GM21515 (cell line): ENCODE data around the gene NDUFS7.

Source experiments
- ATAC-seq: cut with Tn5 transposase; IDR thresholded peaks from one replicate; pipeline ENCODE4 v1.9.1; 2021; ENCODE audit not compliant: unreplicated experiment

The NDUFS7 gene

DNA sequence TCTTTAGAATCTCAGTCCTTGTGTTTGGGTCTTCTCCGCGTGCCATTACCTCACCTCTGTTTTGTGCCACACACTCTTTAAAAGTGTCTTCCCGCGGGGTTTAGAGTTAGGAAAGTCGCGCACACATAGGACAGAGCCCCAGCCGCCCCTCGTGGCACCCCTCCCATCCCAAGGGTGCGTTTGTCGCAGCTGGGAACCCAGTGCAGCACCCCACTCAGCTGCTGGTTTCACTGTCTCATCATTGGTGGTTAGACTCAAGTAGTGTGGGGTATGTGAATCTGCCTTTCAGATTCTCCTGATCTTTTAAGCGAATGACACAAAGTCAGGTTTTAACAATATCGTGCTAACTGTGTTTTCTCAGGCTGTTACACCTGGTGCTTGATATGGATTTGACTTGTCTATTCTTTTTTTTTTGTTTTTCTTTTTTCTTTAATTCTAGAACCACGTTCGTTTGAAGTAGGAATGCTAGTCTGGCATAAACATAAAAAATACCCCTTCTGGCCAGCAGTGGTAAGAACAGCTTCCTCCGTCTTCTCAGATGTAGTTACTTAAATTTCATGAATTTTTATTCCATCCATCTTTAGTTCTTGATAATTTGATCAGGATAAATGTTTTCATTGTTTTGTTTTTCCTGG, 19.5 kb upstream of the NDUFS7 start:
- no peak for ATAC-seq

- ATAC-seq: no peak
Measured at GRCh38 chr19:1365319-1366269, 18.1 kb upstream of the NDUFS7 start.

DNA sequence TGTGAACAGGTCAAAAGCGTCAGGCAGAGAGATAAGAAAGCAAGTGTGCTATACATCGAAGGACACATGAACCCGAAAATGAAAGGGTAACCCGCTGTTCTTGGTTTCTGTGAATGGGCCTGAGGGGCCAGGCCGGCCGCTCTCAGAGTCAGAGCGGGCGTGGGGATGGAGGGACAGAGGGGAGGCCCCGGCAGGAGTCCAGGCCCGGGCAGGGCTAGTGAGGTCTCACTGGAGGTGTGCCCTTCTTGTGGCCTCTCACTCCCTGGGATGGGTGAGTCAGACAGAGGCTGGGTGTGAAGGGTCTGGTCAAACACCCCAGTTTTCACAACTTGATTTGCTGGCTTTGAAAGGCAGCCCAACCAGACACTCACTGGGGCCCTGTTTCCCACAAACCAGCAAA, 17.4 kb upstream of the NDUFS7 start:
- no peak for ATAC-seq

GRCh38 chr19:1366899-1367870, 16.5 kb upstream of the NDUFS7 start:
- ATAC-seq: no peak

GRCh38 chr19:1369214-1369805, 14.4 kb upstream of the NDUFS7 start:
- ATAC-seq: no peak

GRCh38 chr19:1370579-1371361, 12.9 kb upstream of the NDUFS7 start:
- ATAC-seq: no peak

DNA sequence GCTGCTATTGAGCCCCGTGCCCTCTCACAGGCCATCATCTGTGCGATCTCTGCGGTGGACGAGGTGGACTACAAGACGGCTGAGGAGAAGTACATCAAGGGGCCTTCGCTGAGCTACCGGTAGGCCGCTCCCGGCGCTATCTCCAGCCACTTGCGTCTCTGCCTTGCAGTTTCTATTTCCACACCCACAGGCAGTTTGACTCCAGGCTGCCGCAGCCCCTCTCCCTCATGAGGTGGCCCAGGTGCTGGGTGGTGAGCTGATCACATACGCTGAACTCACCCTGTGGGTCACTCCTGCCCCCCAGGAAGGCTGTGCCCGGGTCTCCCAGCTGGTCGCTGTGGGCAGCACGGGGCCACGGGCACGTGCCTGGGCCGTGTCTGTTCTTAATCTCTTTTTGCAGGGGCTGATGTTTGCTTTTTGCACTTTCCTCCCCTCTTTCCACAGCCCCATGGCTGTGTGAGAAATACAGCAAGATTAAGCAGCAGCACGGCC, 10.6 kb upstream of the NDUFS7 start:
- no peak for ATAC-seq

DNA sequence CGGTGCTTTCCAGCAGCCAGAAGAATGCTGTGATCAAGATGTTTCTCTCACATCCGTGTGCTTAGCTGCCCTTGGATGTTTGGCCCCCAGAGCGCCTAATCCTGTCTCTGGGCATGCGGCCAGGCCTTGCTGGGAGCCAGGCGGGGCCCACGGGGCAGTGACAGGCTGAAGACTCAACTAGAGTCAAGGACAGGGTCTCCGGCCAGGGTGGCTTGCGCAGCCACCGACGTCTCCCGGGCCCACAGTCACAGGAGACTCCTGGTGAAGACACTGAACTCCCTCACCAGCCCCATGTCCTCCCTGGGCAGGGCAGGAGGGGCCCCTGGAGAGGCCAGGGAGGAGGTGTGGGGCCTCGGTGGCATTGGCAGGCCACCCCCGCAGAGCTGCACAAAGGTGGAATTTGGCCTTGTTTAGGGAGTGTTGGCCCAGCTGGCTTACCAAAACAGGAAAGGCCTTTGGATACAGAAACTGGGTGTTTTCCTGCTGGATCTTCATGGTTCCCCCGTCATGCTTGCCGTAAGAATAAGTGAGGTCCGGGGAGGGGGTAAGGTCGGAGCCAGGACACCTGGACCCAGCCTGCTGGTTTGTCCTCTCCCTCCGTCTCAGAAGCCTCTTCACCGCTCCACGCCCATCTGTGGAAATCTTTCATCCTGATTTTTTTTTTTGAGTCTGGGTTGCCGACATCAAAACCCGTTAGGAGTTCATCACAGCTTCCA, 10.0 kb upstream of the NDUFS7 start:
- no peak for ATAC-seq

GRCh38 chr19:1374250-1374577, 9.5 kb upstream of the NDUFS7 start:
- ATAC-seq: no peak

GRCh38 chr19:1376415-1376805, 7.3 kb upstream of the NDUFS7 start:
- ATAC-seq: no peak

GRCh38 chr19:1377176-1377964, 6.3 kb upstream of the NDUFS7 start:
- ATAC-seq: no peak

GRCh38 chr19:1377965-1378785, 5.5 kb upstream of the NDUFS7 start:
- ATAC-seq: no peak

- no peak for ATAC-seq
Measured at GRCh38 chr19:1379126-1379905, 4.4 kb upstream of the NDUFS7 start.

GRCh38 chr19:1379961-1380489, 3.7 kb upstream of the NDUFS7 start:
- ATAC-seq: no peak

DNA sequence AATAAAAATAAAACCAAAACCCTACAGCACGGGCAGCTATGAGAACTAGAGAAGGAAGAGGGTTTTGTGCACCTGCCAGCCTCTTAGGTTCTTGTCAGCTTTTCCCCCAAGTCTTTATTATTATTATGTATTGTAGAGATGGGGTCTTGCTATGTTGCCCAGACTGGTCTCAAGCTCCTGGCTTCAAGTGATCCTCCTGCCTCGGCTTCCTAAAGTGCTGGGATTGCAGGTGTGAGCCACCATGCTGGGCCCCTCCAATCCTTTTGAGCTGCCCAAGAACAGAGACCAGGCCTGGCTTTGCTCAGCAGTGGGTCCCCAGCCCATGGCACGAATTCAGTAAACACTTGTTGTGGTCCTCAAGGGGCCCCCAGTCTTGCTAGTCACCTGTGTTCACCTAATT, 1.5 kb upstream of the NDUFS7 start:
- no peak for ATAC-seq

DNA sequence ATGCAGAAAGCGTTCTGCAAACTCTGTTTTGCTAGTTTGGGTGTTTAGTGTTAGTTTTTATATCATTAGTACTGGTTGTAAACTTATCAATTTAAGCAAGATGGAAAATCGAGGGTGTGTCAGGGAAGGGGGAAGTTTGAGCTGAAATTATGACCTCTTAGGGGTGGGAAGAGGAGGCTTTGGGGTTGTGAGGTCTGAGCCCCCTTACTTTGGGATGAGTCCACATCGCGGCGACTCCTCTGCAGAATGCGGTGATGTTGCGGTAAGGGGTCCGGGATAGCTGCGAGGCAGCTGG, 743 bp upstream of the NDUFS7 start:
- ATAC-seq: no peak

GRCh38 chr19:1384085-1384462, 367 bp downstream of the NDUFS7 start:
- no peak for ATAC-seq
